Suprapubic skin (tissue), 4 donors: ENCODE results near the gene RAB17. TPM values are rescaled to one million over a fixed set of nuclear protein-coding genes. Genes with fewer than 3 reads are reported as not detected.

ENCODE experiments used
- DNase-seq, 2 donors: peaks; one replicate each; pipeline ENCODE4 v3.0.0-alpha.2; 2019; ENCODE audit warnings: low spot score in 2 of 2
- H3K27ac ChIP-seq: fragments of 200-600 bp; sonication (generic); one replicate; pipeline ENCODE4 v1.5.1; 2019
- H3K27me3 ChIP-seq: fragments of 200-600 bp; sonication (generic); one replicate; pipeline ENCODE4 v1.5.1; 2019
- H3K36me3 ChIP-seq: fragments of 200-600 bp; sonication (generic); one replicate; pipeline ENCODE4 v1.5.1; 2019
- H3K4me1 ChIP-seq: fragments of 200-600 bp; sonication (generic); one replicate; pipeline ENCODE4 v1.5.1; 2019
- H3K4me3 ChIP-seq: fragments of 200-600 bp; sonication (generic); one replicate; pipeline ENCODE4 v1.5.1; 2019; ENCODE audit warnings: mild to moderate bottlenecking
- H3K9me3 ChIP-seq: fragments of 200-600 bp; sonication (generic); one replicate; pipeline ENCODE4 v1.5.1; 2019
- EP300 ChIP-seq: sonication (generic); formaldehyde crosslinking; IDR thresholded peaks from one replicate; pipeline ENCODE4 v1.6.1; 2017; ENCODE audit warnings: antibody characterized with exemption
- POLR2A ChIP-seq, 2 donors: fragments of 450-650 bp; IDR thresholded peaks; one replicate each; pipeline ENCODE4 v1.6.1; 2017; ENCODE audit warnings: antibody characterized with exemption in 2 of 2, mild to moderate bottlenecking in 2 of 2, moderate library complexity in 2 of 2
- POLR2AphosphoS5 ChIP-seq, 3 donors: sonication (generic); formaldehyde crosslinking; IDR thresholded peaks; one replicate each; pipeline ENCODE4 v1.6.1; 2017; ENCODE audit warnings: antibody characterized with exemption in 3 of 3
- WGBS: methylation state at CpG from one replicate; pipeline ENCODE4 v1.1.5; 2018; 5-methylcytosine and 5-hydroxymethylcytosine counted together
- total RNA-seq, 4 donors: library from RNA; depleted of rRNA; stranded (reverse); fragments of >200 nt; gene quantifications; one replicate each; pipeline ENCODE4 v1.1.0, GENCODE V29; 2016
- TF ChIP-seq, protein P1 (sequence below), 2 donors: fragments of 200-600 bp in 1 of 2; fragments of 450-650 bp in 1 of 2; sonication (generic) in 1 of 2; IDR thresholded peaks; one replicate each; pipeline ENCODE4 v1.5.1; 2016 to 2019; ENCODE audit warnings: antibody characterized with exemption in 2 of 2, mild to moderate bottlenecking in 1 of 2, moderate library complexity in 1 of 2

RAB17 gene
- total RNA-seq, 4 donors from 2014 or later = 3.3 to 8.5 (median 6.0) TPM

DNA sequence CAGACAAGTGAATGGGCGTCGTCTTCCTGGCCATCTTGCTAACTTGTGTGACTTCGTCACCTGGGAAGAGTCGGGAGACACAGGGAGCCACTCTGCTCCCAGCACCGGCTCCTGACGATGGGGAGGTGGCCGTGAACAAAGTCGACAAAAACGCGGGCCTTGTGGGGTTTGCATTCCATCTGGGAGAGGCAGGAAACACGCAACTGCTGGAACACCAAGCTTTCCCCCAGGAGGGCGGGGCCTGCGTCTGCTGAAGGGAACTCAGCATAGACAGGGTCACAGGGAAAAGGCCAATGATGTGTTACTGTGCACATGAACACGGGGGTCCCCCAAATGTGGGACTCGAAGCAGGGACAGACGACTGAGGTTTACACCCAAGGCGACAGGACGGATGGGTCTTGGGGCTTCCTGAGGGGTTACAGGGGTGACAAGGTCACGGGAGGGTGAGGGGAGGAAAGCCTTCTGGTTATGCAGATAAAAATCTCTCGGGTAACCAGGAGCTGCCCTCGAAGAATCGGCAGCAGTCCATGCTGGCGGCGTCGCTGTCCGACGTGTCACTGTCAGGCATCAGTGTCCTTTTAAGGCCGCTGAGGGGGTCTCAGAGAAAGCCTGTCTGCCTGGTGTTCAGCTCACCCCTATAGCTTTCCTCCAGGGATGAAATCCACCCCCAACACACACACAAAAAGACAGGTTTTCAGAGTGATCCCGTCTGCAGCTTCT, 52.4 kb downstream of the RAB17 start:
- no peak for DNase-seq
- Histone ChIP-seq H3K4me3 (no peak overlapping the region), H3K27ac (no peak overlapping the region), H3K36me3 (no peaks in the 10 kb centered on the region), H3K4me1 (peaks cover 11% of the 10 kb centered on the region), H3K9me3 (no peaks in the 10 kb centered on the region), H3K27me3 (no peaks in the 10 kb centered on the region)
- WGBS = 86% methylated on average over 27 of the region's 29 CpGs
- TF ChIP-seq POLR2A (IDR thresholded peaks at IDR 0.05) (no peak), POLR2AphosphoS5 (IDR thresholded peaks at IDR 0.05) (no peak), EP300 (no peak)
- TF ChIP-seq, protein P1, sequence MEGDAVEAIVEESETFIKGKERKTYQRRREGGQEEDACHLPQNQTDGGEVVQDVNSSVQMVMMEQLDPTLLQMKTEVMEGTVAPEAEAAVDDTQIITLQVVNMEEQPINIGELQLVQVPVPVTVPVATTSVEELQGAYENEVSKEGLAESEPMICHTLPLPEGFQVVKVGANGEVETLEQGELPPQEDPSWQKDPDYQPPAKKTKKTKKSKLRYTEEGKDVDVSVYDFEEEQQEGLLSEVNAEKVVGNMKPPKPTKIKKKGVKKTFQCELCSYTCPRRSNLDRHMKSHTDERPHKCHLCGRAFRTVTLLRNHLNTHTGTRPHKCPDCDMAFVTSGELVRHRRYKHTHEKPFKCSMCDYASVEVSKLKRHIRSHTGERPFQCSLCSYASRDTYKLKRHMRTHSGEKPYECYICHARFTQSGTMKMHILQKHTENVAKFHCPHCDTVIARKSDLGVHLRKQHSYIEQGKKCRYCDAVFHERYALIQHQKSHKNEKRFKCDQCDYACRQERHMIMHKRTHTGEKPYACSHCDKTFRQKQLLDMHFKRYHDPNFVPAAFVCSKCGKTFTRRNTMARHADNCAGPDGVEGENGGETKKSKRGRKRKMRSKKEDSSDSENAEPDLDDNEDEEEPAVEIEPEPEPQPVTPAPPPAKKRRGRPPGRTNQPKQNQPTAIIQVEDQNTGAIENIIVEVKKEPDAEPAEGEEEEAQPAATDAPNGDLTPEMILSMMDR (IDR thresholded peaks at IDR 0.05) = no peak

DNA sequence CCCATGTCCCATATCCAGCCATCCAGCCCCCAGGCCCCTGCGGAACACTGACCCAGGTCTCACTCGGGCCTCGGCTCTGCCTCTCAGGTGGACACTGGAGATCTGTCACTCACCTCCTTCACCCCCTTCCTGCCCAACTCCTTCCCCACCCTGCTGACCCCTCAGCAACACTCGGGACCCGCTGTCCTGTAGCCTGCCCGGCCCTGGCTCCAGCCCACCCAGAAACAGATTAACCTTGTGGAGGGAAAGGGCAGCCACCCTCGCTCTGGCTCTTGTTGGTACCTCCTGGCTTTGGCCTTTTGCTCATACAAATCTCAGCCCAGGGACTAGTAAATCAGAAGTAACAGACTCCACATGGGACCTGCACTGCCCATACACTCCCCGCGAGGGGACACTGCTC, 53.9 kb downstream of the RAB17 start:
- Histone ChIP-seq H3K27me3 (no peaks in the 10 kb centered on the region), H3K4me1 (peaks cover 11% of the 10 kb centered on the region), H3K27ac (no peak overlapping the region), H3K9me3 (no peaks in the 10 kb centered on the region), H3K4me3 (no peak overlapping the region), H3K36me3 (no peaks in the 10 kb centered on the region)
- DNase-seq = no peak
- TF ChIP-seq POLR2A (IDR thresholded peaks at IDR 0.05) (no peak), EP300 (no peak), POLR2AphosphoS5 (IDR thresholded peaks at IDR 0.05) (no peak)
- TF ChIP-seq, protein P1 (IDR thresholded peaks at IDR 0.05) = no peak
- WGBS = 93% methylated on average over 7 of the region's 9 CpGs

DNA sequence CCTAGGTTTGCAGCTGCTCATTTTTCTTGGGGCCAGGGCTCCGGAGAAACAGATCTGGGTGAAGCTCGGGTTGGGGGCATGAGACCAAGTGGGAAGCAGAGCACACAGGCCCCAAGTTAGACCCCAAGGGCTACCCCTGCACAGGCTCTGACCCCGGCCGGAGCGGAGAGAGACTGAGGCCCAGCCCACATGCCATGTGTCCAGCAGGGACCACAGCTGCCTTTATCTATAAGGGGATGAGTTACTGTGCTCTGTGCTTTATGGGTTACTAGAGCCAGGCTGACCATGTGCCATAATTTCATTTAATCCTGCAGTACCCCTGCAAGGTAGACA, 54.5 kb downstream of the RAB17 start:
- 92% methylated on average over 2 of the region's 5 CpGs for WGBS
- TF ChIP-seq POLR2AphosphoS5 (IDR thresholded peaks at IDR 0.05) (no peak), EP300 (no peak), POLR2A (IDR thresholded peaks at IDR 0.05) (no peak)
- TF ChIP-seq, protein P1 (IDR thresholded peaks at IDR 0.05) = no peak
- H3K36me3 ChIP-seq = no peaks in the 10 kb centered on the region
- no peaks in the 10 kb centered on the region for H3K27me3 ChIP-seq
- no peak overlapping the region for H3K27ac ChIP-seq
- no peak overlapping the region for H3K4me3 ChIP-seq
- DNase-seq = no peak
- H3K9me3 ChIP-seq = no peaks in the 10 kb centered on the region
- peaks cover 8% of the 10 kb centered on the region for H3K4me1 ChIP-seq

DNA sequence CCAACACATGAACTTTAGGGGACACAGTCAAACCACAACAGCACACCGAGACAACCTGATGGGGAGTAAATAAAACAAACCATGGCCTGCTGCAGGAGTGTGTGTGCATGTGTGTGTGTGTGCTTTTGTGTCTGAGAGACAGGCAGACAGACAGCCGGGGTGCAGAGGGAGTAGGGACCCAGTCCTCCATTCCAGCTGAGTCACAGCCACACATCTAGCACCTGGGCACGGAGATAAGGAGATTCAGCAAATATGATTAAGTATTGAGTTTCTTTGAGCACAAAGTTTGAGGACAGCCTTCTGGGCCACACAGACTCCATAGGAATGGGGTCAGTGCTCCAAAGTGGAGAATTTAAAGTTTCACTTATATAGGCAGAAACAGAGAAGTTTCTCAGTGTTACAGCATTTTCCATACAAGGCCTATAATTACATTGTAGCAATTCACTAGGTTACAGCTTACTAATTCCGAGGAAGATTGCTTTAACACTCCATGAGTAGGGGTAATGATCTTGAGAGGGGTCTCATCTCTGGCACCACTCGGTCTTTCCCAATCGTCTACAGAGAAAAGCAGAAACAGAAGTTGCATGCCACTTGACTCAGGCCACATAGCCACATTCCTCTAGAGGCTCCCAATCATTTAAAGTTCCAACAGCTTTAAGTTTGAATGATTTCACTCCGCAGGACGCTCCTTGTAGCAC, 55.0 kb downstream of the RAB17 start:
- no peaks in the 10 kb centered on the region for H3K36me3 ChIP-seq
- H3K4me3 ChIP-seq = no peak overlapping the region
- TF ChIP-seq POLR2AphosphoS5 (IDR thresholded peaks at IDR 0.05) = no peak
- TF ChIP-seq, protein P1 (IDR thresholded peaks at IDR 0.05) = no peak
- no peak for TF ChIP-seq POLR2A (IDR thresholded peaks at IDR 0.05)
- no peak for TF ChIP-seq EP300
- no peaks in the 10 kb centered on the region for H3K9me3 ChIP-seq
- no peak overlapping the region for H3K27ac ChIP-seq
- 94% methylated on average over 8 of the region's 8 CpGs for WGBS
- peaks cover 3% of the 10 kb centered on the region for H3K4me1 ChIP-seq
- no peaks in the 10 kb centered on the region for H3K27me3 ChIP-seq
- DNase-seq = no peak

DNA sequence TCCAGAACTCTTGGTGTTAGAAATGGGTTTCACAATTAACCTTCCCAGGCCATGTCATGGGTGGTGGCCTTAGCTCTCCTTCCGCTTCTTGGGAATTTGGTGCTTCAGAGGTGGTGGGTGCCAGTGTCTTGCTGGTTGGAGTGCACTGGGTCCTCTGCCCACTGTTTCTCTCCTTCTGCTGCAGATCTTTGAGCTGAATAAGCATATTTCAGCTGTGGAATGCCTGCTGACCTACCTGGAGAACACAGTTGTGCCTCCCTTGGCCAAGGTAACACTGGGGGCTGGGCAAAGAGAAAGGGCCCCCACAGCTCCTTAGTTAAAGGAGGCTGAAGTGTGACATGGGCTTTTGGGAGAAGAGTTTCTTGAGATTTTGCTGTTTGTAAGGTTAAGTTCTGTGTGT, 56.2 kb downstream of the RAB17 start:
- no peak for DNase-seq
- no peak overlapping the region for H3K27ac ChIP-seq
- TF ChIP-seq POLR2A (IDR thresholded peaks at IDR 0.05) = no peak
- TF ChIP-seq EP300 = no peak
- TF ChIP-seq POLR2AphosphoS5 (IDR thresholded peaks at IDR 0.05) = no peak
- TF ChIP-seq, protein P1 (IDR thresholded peaks at IDR 0.05) = no peak
- 90% methylated on average over 1 of the region's 1 CpG for WGBS
- H3K4me3 ChIP-seq = no peak overlapping the region
- H3K9me3 ChIP-seq = no peaks in the 10 kb centered on the region
- peaks cover 4% of the 10 kb centered on the region for H3K36me3 ChIP-seq
- H3K27me3 ChIP-seq = no peaks in the 10 kb centered on the region
- H3K4me1 ChIP-seq = no peaks in the 10 kb centered on the region
